ENCODE measurements around the gene INTS2. TPM values are rescaled to one million over a fixed set of nuclear protein-coding genes. Genes with fewer than 3 reads are reported as not detected.
"Not testable (repeated sequence)": the region's sequence is repeated elsewhere in the genome, so short reads cannot be mapped to it uniquely, and the experiment has no call there.

The INTS2 gene
- total RNA-seq, 4 donors from 2014 or later, result 8.3 to 17.8 (median 13.0) TPM

DNA sequence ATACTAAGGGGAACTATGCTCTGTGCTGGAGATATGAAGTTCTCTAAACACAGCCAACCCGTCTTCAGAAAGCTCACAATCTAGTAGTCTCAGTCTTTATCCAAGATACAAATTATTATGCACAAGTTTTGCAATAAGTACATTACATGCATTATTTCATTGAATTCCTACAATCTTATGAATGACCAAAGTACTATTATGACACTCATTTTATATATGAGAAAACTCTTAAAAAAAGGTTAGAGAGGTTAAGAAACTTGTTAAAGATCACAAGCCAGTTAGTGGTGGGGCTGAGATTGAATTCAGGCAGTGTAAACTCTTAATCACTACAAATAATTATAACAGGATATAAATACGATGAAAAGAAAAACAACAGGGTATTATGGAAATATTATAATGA lies 59.7 kb downstream of the INTS2 start:
- DNase-seq (ENCODE audit: low spot score in 2 of 2), result no peak
- no peaks in the 10 kb centered on the region for H3K9me3 ChIP-seq
- no peaks in the 10 kb centered on the region for H3K27me3 ChIP-seq
- peaks cover 47% of the 10 kb centered on the region for H3K36me3 ChIP-seq
- peaks cover 5% of the 10 kb centered on the region for H3K4me1 ChIP-seq
- no peak overlapping the region for H3K27ac ChIP-seq
- no peak overlapping the region for H3K4me3 ChIP-seq
- WGBS, result 88% methylated on average over 2 of the region's 2 CpGs
- no peak for TF ChIP-seq EP300 (IDR thresholded peaks at IDR 0.05)
- no peak for TF ChIP-seq POLR2AphosphoS5 (IDR thresholded peaks at IDR 0.05)
- TF ChIP-seq, protein P1, sequence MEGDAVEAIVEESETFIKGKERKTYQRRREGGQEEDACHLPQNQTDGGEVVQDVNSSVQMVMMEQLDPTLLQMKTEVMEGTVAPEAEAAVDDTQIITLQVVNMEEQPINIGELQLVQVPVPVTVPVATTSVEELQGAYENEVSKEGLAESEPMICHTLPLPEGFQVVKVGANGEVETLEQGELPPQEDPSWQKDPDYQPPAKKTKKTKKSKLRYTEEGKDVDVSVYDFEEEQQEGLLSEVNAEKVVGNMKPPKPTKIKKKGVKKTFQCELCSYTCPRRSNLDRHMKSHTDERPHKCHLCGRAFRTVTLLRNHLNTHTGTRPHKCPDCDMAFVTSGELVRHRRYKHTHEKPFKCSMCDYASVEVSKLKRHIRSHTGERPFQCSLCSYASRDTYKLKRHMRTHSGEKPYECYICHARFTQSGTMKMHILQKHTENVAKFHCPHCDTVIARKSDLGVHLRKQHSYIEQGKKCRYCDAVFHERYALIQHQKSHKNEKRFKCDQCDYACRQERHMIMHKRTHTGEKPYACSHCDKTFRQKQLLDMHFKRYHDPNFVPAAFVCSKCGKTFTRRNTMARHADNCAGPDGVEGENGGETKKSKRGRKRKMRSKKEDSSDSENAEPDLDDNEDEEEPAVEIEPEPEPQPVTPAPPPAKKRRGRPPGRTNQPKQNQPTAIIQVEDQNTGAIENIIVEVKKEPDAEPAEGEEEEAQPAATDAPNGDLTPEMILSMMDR (IDR thresholded peaks at IDR 0.05), result no peak
- no peak for TF ChIP-seq POLR2A (IDR thresholded peaks at IDR 0.05)

DNA sequence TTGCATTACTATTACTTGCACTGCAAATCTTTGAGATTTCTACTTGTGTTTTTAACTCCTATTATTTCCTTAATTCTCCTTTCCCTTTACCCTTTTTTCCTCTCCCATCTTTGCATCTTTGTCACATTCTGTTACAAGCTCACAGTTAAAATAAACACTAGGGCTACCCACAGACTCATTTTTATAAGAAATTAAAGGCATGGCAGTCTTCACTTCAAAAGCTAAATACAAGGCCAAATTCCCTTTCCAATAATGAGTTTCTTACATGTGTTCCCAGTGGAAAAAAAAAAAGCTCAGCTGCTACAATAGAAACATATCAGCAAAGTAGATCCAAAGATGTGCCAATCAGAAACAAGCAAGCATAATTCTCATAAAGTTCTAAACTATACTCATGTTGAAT lies 60.7 kb downstream of the INTS2 start:
- DNase-seq (ENCODE audit: low spot score in 2 of 2), result no peak
- Histone ChIP-seq H3K4me1 (peaks cover 15% of the 10 kb centered on the region), H3K36me3 (peaks cover 44% of the 10 kb centered on the region), H3K9me3 (no peaks in the 10 kb centered on the region), H3K4me3 (no peak overlapping the region), H3K27ac (no peak overlapping the region), H3K27me3 (no peaks in the 10 kb centered on the region)
- TF ChIP-seq, protein P1 (IDR thresholded peaks at IDR 0.05), result no peak

DNA sequence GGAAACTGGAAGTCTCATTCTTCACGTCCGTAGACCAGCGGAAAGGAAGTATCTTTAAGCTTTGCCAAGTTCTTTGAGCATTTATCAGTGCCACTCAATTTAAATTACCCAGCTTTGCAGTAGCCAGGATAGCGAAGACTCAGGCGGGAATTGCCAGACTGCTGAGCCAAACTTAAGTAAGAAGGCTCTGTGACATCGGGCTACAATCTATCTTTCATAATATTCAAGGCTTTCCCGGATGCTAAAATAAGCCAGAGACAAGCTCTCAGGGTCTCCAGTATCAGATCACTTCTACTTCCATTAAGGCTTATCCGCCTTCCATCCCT lies 64.0 kb downstream of the INTS2 start:
- H3K27ac ChIP-seq, result peak overlapping the region; percentile 77
- H3K36me3 ChIP-seq, result peaks cover 13% of the 10 kb centered on the region
- no peaks in the 10 kb centered on the region for H3K9me3 ChIP-seq
- no peak for TF ChIP-seq EP300 (IDR thresholded peaks at IDR 0.05)
- no peak for TF ChIP-seq POLR2A (IDR thresholded peaks at IDR 0.05)
- no peak for TF ChIP-seq POLR2AphosphoS5 (IDR thresholded peaks at IDR 0.05)
- TF ChIP-seq, protein P1 (IDR thresholded peaks at IDR 0.05), result no peak
- peaks cover 16% of the 10 kb centered on the region for H3K4me1 ChIP-seq
- H3K27me3 ChIP-seq, result no peaks in the 10 kb centered on the region
- 3% methylated on average over 8 of the region's 8 CpGs for WGBS
- no peak for DNase-seq (ENCODE audit: low spot score in 2 of 2)
- H3K4me3 ChIP-seq, result peak overlapping the region; percentile 66

DNA sequence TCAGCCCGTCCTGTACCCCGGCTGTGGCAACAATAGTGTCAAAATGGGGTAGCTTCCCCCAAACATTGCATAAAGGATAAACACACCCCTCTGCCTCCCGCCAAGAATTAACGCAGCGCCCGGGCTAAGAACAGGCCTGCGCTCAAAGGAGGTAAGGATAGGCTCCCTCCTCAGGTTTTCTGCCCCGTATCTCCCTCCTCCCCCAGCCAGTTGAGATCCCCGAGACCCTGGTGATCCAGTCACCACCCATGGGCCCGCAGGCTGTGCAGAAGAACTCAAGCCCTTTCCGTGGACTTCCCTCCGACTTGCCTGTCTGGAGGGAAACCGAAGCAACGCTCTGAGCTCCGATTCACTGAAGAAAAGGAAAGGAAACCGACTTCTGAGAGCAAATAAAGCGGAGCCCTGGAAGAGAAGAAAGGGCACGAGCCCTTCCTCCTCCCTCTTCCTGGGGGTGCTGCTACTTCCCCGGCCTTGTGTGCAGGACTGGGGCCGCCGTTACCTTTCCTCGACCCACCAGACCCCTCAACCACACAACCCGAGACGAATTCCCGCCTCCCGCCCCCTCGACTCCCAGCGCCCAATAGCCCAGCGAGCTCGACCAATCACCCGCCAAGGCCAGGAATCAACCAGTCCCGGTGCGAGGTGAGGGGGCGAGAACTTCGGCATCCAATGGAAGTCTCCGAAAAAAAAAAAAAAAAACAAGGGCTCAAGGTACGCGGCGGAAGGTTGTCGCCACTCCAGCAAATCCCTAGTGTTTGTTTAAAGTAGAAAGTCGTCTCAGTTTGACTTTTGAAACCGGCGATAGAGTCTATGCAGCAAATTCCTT lies 64.6 kb downstream of the INTS2 start, which contains the start of gene BRIP1:
BRIP1 (minus strand) TSS at position 554 of the 826 bp plus-strand sequence. CDS start 1,989 bp downstream, outside the sequence.
- peak within 1 kb of the TSS; percentile 77 for H3K27ac ChIP-seq
- H3K4me3 ChIP-seq, result peak within 1 kb of the TSS; percentile 66
- peak; percentile 94 to 96 for DNase-seq (ENCODE audit: low spot score in 2 of 2)
- under 1% methylated on average over 43 of the region's 43 CpGs for WGBS
- no peaks in the 10 kb centered on the region for H3K27me3 ChIP-seq
- TF ChIP-seq EP300 (IDR thresholded peaks at IDR 0.05) (no peak), POLR2A (IDR thresholded peaks at IDR 0.05) (no peak), POLR2AphosphoS5 (IDR thresholded peaks at IDR 0.05) (no peak)
- TF ChIP-seq, protein P1 (IDR thresholded peaks at IDR 0.05), result no peak
- peaks cover 11% of the 10 kb centered on the region for H3K36me3 ChIP-seq
- H3K4me1 ChIP-seq, result peaks cover 16% of the 10 kb centered on the region
- H3K9me3 ChIP-seq, result no peaks in the 10 kb centered on the region

DNA sequence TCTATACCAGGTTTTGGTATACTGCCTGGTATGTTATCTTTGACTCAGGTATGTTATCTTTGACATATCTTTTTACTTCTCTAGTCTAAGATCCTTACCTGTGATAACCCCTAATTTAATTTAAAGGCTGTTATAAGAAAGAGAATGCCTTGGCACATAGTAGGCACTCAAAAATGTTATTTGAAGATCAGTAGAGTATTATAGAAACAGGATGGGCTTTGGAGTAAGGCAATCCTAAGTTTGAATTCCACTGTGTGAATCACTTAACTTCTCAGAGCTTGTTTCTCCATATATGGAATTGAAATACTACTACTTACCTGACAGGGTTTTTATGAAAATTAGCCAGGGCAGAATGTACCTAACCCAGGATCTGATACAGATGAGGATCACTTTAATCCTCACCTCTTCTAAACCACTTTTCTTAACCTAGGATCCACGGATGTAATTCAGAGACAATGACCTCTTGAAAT lies 65.6 kb downstream of the INTS2 start:
- H3K4me3 ChIP-seq, result no peak overlapping the region

DNA sequence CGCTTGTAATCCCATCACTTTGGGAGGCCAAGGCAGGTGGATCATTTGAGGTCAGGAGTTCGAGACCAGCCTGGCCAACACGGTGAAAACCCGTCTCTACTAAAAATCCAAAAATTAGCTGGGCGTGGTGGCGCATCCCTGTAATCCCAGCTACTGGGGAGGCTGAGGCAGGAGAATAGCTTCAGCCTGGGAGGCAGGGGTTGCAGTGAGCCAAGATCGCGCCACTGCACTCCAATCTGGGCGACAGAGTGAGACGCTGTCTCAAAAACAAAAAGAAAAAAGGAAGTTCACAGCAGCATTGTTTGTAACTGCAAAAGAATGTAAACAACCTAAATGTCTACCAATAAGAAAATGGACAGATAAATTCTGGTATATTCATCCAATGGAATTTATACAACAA lies 67.4 kb downstream of the INTS2 start:
- not testable (repeated sequence) for H3K36me3 ChIP-seq; H3K27ac ChIP-seq; H3K27me3 ChIP-seq; H3K4me3 ChIP-seq; DNase-seq (ENCODE audit: low spot score in 2 of 2); H3K9me3 ChIP-seq
- 92% methylated on average over 10 of the region's 10 CpGs for WGBS
- H3K4me1 ChIP-seq, result peaks cover 16% of the 10 kb centered on the region

More for the DNA sequence above, 65.6 kb downstream of the INTS2 start:
- WGBS, result 29% methylated on average over 1 of the region's 1 CpG
- Histone ChIP-seq H3K9me3 (no peaks in the 10 kb centered on the region), H3K27ac (peak overlapping the region; percentile 77), H3K36me3 (peaks cover 2% of the 10 kb centered on the region), H3K27me3 (no peaks in the 10 kb centered on the region), H3K4me1 (peaks cover 16% of the 10 kb centered on the region)
- no peak for TF ChIP-seq POLR2AphosphoS5 (IDR thresholded peaks at IDR 0.05)
- TF ChIP-seq POLR2A (IDR thresholded peaks at IDR 0.05), result no peak
- TF ChIP-seq EP300 (IDR thresholded peaks at IDR 0.05), result no peak
- TF ChIP-seq, protein P1 (IDR thresholded peaks at IDR 0.05), result no peak
- DNase-seq (ENCODE audit: low spot score in 2 of 2), result no peak

All from suprapubic skin (tissue), 4 donors.